HEK293 (cell line): Measurements from ENCODE around the gene ZNF653.

Experiments
- BCL11B ChIP-seq: fragments of 450-650 bp; formaldehyde crosslinking; IDR thresholded peaks from 2 replicates; pipeline ENCODE4 v1.5.1; 2016; ENCODE audit warnings: low read depth, missing biosample characterization, missing genetic modification characterization
- HOXD13 ChIP-seq: sonication (generic); formaldehyde crosslinking; IDR thresholded peaks from 2 replicates; pipeline ENCODE4 v1.8.0; 2022; ENCODE audit warnings: missing genetic modification reagents, borderline replicate concordance
- KLF10 ChIP-seq: fragments of 450-650 bp; IDR thresholded peaks from 2 replicates; pipeline ENCODE4 v1.5.1; 2018; ENCODE audit warnings: missing biosample characterization, mild to moderate bottlenecking, missing genetic modification characterization
- MEIS1 ChIP-seq: sonication (generic); formaldehyde crosslinking; IDR thresholded peaks from 2 replicates; pipeline ENCODE4 v1.8.1; 2022; ENCODE audit warnings: missing genetic modification reagents, mild to moderate bottlenecking, borderline replicate concordance
- MYNN ChIP-seq: fragments of 450-650 bp; formaldehyde crosslinking; IDR thresholded peaks from 2 replicates; pipeline ENCODE4 v1.5.1; 2016; ENCODE audit warnings: missing biosample characterization, missing genetic modification characterization, borderline replicate concordance
- OVOL3 ChIP-seq: fragments of 450-650 bp; formaldehyde crosslinking; IDR thresholded peaks from 2 replicates; pipeline ENCODE4 v1.5.1; 2016; ENCODE audit warnings: missing biosample characterization, missing genetic modification characterization
- REPIN1 ChIP-seq: fragments of 450-650 bp; formaldehyde crosslinking; IDR thresholded peaks from 2 replicates; pipeline ENCODE4 v1.5.1; 2017; ENCODE audit warnings: missing biosample characterization, missing genetic modification characterization, low read depth
- SP2 ChIP-seq: fragments of 450-650 bp; formaldehyde crosslinking; IDR thresholded peaks from 2 replicates; pipeline ENCODE4 v1.5.1; 2016; ENCODE audit warnings: missing biosample characterization, missing genetic modification characterization
- ZBTB48 ChIP-seq: fragments of 450-650 bp; formaldehyde crosslinking; IDR thresholded peaks from 2 replicates; pipeline ENCODE4 v1.5.1; 2016; ENCODE audit warnings: missing biosample characterization, missing genetic modification characterization
- ZFHX2 ChIP-seq: fragments of 450-650 bp; formaldehyde crosslinking; conservative IDR thresholded peaks from 2 replicates; pipeline ENCODE4 v1.5.1; 2016; ENCODE audit warnings: missing biosample characterization, missing genetic modification characterization
- ZFP69B ChIP-seq: fragments of 450-650 bp; formaldehyde crosslinking; IDR thresholded peaks from 2 replicates; pipeline ENCODE4 v1.5.1; 2016; ENCODE audit warnings: missing biosample characterization, missing genetic modification characterization
- ZNF112 ChIP-seq: fragments of 450-650 bp; formaldehyde crosslinking; IDR thresholded peaks from 2 replicates; pipeline ENCODE4 v1.5.0; 2017; ENCODE audit warnings: missing biosample characterization, missing genetic modification characterization
- ZNF146 ChIP-seq: fragments of 450-650 bp; formaldehyde crosslinking; IDR thresholded peaks from 2 replicates; pipeline ENCODE4 v1.5.1; 2016; ENCODE audit warnings: missing biosample characterization, missing genetic modification characterization
- ZNF302 ChIP-seq: fragments of 450-650 bp; formaldehyde crosslinking; IDR thresholded peaks from 2 replicates; pipeline ENCODE4 v1.5.1; 2016; ENCODE audit warnings: missing biosample characterization, missing genetic modification characterization, low read depth
- ZNF311 ChIP-seq: fragments of 450-650 bp; formaldehyde crosslinking; IDR thresholded peaks from 2 replicates; pipeline ENCODE4 v1.5.1; 2017; ENCODE audit warnings: missing biosample characterization, missing genetic modification characterization, borderline replicate concordance
- ZNF354C ChIP-seq: fragments of 450-650 bp; formaldehyde crosslinking; IDR thresholded peaks from 2 replicates; pipeline ENCODE4 v1.5.1; 2016; ENCODE audit warnings: missing biosample characterization, missing genetic modification characterization, low read depth, borderline replicate concordance
- ZNF544 ChIP-seq: fragments of 450-650 bp; formaldehyde crosslinking; IDR thresholded peaks from 2 replicates; pipeline ENCODE4 v1.5.0; 2017; ENCODE audit warnings: missing biosample characterization, missing genetic modification characterization
- ZNF561 ChIP-seq: fragments of 450-650 bp; IDR thresholded peaks from 2 replicates; pipeline ENCODE4 v1.5.1; 2018; ENCODE audit warnings: missing biosample characterization, missing genetic modification characterization, borderline replicate concordance
- ZNF571 ChIP-seq: fragments of 450-650 bp; formaldehyde crosslinking; IDR thresholded peaks from 2 replicates; pipeline ENCODE4 v1.5.0; 2017; ENCODE audit warnings: missing biosample characterization, missing genetic modification characterization
- ZNF600 ChIP-seq: fragments of 450-650 bp; formaldehyde crosslinking; IDR thresholded peaks from 2 replicates; pipeline ENCODE4 v1.5.1; 2016; ENCODE audit warnings: missing biosample characterization, missing genetic modification characterization
- ZNF707 ChIP-seq: fragments of 450-650 bp; formaldehyde crosslinking; IDR thresholded peaks from 2 replicates; pipeline ENCODE4 v1.5.1; 2016; ENCODE audit warnings: missing biosample characterization, missing genetic modification characterization
- TF ChIP-seq, protein P1 (sequence below): fragments of 450-650 bp; formaldehyde crosslinking; IDR thresholded peaks from 2 replicates; pipeline ENCODE4 v1.5.1; 2016; ENCODE audit warnings: missing biosample characterization, missing genetic modification characterization
- TF ChIP-seq, protein P2 (sequence below): fragments of 450-650 bp; formaldehyde crosslinking; IDR thresholded peaks from 2 replicates; pipeline ENCODE4 v1.5.1; 2017; ENCODE audit warnings: missing biosample characterization, missing genetic modification characterization
- TF ChIP-seq, protein P3 (sequence below): fragments of 450-650 bp; formaldehyde crosslinking; IDR thresholded peaks from 2 replicates; pipeline ENCODE4 v1.5.1; 2016; ENCODE audit warnings: missing biosample characterization, missing genetic modification characterization
- TF ChIP-seq, protein P4 (sequence below): fragments of 450-650 bp; formaldehyde crosslinking; IDR thresholded peaks from 2 replicates; pipeline ENCODE4 v1.5.1; 2016; ENCODE audit warnings: missing biosample characterization, missing genetic modification characterization
- TF ChIP-seq, protein P5 (sequence below): fragments of 450-650 bp; formaldehyde crosslinking; IDR thresholded peaks from 2 replicates; pipeline ENCODE4 v1.5.1; 2016; ENCODE audit warnings: missing biosample characterization, missing genetic modification characterization
- TF ChIP-seq, protein P6 (sequence below): fragments of 450-650 bp; formaldehyde crosslinking; IDR thresholded peaks from 2 replicates; pipeline ENCODE4 v1.5.1; 2016; ENCODE audit warnings: missing biosample characterization, missing genetic modification characterization

Gene ZNF653

DNA sequence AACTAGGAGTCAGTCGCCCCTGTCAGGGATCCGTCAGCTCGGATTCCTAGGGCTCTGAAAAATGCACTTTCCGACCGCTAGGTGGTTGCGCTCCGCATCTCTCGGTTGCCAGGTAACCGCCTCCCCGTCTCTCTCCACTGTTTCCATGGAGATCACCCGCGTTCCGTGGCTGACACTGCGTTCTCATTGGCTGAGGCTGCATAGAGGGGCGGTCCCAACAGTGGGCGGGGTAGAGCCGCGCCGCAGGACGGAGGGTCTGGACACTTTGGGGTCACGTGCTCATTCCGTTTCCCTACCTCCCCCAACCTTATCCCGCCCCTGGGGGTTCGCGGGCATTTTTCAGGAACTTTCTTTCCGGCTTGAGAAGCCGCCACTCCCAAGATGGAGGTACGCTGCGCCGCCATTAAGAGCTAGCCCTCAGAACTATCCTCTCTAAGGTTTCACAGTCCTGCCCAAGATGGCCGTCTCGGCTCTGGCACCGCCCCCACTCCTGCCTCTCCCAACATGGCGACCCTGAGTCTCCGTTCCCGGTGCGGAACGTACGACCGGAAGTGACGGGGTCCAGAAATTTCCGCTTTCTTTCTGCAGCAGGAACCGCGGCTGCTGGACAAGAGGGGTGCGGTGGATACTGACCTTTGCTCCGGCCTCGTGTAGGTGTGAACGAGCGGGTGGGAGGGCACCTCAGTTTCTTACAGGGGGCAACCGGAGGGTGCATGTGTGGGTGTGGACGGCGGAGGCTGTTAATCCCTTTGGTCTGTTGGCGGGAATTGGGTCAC is 70.4 kb downstream of the ZNF653 start, which contains the start of the genes ODAD3 and PRKCSH (continued):
- TF ChIP-seq ZNF311 (tag by site-specific recombination): no peak
- TF ChIP-seq ZBTB48: peak; percentile 99; the same call in 1 of the 2 replicates
- TF ChIP-seq, protein P1, sequence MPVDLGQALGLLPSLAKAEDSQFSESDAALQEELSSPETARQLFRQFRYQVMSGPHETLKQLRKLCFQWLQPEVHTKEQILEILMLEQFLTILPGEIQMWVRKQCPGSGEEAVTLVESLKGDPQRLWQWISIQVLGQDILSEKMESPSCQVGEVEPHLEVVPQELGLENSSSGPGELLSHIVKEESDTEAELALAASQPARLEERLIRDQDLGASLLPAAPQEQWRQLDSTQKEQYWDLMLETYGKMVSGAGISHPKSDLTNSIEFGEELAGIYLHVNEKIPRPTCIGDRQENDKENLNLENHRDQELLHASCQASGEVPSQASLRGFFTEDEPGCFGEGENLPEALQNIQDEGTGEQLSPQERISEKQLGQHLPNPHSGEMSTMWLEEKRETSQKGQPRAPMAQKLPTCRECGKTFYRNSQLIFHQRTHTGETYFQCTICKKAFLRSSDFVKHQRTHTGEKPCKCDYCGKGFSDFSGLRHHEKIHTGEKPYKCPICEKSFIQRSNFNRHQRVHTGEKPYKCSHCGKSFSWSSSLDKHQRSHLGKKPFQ (tag by site-specific recombination): peak; percentile 84
- TF ChIP-seq, protein P2, sequence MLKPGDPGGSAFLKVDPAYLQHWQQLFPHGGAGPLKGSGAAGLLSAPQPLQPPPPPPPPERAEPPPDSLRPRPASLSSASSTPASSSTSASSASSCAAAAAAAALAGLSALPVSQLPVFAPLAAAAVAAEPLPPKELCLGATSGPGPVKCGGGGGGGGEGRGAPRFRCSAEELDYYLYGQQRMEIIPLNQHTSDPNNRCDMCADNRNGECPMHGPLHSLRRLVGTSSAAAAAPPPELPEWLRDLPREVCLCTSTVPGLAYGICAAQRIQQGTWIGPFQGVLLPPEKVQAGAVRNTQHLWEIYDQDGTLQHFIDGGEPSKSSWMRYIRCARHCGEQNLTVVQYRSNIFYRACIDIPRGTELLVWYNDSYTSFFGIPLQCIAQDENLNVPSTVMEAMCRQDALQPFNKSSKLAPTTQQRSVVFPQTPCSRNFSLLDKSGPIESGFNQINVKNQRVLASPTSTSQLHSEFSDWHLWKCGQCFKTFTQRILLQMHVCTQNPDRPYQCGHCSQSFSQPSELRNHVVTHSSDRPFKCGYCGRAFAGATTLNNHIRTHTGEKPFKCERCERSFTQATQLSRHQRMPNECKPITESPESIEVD: no peak
- no peak for TF ChIP-seq ZNF146 (tag by site-specific recombination)
- no peak for TF ChIP-seq ZNF707
- no peak for TF ChIP-seq ZNF354C
- peak; percentile 96 for TF ChIP-seq MYNN (tag by site-specific recombination)
- no peak for TF ChIP-seq HOXD13
- peak; percentile 98 for TF ChIP-seq BCL11B
- no peak for TF ChIP-seq ZNF302
- TF ChIP-seq, protein P3, sequence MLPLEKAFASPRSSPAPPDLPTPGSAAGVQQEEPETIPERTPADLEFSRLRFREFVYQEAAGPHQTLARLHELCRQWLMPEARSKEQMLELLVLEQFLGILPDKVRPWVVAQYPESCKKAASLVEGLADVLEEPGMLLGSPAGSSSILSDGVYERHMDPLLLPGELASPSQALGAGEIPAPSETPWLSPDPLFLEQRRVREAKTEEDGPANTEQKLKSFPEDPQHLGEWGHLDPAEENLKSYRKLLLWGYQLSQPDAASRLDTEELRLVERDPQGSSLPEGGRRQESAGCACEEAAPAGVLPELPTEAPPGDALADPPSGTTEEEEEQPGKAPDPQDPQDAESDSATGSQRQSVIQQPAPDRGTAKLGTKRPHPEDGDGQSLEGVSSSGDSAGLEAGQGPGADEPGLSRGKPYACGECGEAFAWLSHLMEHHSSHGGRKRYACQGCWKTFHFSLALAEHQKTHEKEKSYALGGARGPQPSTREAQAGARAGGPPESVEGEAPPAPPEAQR (tag by site-specific recombination): no peak
- no peak for TF ChIP-seq MEIS1 (CRISPR knock-in tag)
- no peak for TF ChIP-seq OVOL3
- TF ChIP-seq ZFHX2 (tag by site-specific recombination): peak; percentile 76
- TF ChIP-seq ZNF571: no peak
- TF ChIP-seq ZNF561 (tag by site-specific recombination): no peak; the same call in 1 of the 2 replicates
- TF ChIP-seq ZNF544 (tag by site-specific recombination): no peak
- TF ChIP-seq ZNF112 (tag by site-specific recombination): no peak
- TF ChIP-seq, protein P4, sequence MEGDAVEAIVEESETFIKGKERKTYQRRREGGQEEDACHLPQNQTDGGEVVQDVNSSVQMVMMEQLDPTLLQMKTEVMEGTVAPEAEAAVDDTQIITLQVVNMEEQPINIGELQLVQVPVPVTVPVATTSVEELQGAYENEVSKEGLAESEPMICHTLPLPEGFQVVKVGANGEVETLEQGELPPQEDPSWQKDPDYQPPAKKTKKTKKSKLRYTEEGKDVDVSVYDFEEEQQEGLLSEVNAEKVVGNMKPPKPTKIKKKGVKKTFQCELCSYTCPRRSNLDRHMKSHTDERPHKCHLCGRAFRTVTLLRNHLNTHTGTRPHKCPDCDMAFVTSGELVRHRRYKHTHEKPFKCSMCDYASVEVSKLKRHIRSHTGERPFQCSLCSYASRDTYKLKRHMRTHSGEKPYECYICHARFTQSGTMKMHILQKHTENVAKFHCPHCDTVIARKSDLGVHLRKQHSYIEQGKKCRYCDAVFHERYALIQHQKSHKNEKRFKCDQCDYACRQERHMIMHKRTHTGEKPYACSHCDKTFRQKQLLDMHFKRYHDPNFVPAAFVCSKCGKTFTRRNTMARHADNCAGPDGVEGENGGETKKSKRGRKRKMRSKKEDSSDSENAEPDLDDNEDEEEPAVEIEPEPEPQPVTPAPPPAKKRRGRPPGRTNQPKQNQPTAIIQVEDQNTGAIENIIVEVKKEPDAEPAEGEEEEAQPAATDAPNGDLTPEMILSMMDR (tag by site-specific recombination): peak; percentile 96
- TF ChIP-seq ZFP69B: 0 out of 2 replicates have a peak, but pooled peaks have one; percentile 38
- TF ChIP-seq, protein P5, sequence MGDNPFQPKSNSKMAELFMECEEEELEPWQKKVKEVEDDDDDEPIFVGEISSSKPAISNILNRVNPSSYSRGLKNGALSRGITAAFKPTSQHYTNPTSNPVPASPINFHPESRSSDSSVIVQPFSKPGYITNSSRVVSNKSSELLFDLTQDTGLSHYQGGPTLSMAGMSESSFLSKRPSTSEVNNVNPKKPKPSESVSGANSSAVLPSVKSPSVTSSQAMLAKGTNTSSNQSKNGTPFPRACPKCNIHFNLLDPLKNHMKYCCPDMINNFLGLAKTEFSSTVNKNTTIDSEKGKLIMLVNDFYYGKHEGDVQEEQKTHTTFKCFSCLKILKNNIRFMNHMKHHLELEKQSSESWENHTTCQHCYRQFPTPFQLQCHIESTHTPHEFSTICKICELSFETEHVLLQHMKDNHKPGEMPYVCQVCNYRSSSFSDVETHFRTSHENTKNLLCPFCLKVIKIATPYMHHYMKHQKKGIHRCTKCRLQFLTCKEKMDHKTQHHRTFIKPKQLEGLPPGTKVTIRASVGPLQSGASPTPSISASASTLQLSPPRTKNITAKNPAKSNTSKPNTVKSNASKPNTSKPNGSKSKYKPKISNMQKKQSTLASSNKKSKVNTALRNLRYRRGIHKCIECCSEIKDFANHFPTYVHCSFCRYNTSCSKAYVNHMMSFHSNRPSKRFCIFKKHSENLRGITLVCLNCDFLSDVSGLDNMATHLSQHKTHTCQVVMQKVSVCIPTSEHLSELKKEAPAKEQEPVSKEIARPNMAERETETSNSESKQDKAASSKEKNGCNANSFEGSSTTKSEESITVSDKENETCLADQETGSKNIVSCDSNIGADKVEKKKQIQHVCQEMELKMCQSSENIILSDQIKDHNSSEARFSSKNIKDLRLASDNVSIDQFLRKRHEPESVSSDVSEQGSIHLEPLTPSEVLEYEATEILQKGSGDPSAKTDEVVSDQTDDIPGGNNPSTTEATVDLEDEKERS (tag by site-specific recombination): 0 out of 2 replicates have a peak, but pooled peaks have one; percentile 48
- peak; percentile 96 for TF ChIP-seq SP2
- TF ChIP-seq REPIN1 (tag by site-specific recombination): no peak
- peak; percentile 98 for TF ChIP-seq ZNF600 (tag by site-specific recombination)
- TF ChIP-seq KLF10: peak; percentile 75; the same call in 1 of the 2 replicates
- TF ChIP-seq, protein P6, sequence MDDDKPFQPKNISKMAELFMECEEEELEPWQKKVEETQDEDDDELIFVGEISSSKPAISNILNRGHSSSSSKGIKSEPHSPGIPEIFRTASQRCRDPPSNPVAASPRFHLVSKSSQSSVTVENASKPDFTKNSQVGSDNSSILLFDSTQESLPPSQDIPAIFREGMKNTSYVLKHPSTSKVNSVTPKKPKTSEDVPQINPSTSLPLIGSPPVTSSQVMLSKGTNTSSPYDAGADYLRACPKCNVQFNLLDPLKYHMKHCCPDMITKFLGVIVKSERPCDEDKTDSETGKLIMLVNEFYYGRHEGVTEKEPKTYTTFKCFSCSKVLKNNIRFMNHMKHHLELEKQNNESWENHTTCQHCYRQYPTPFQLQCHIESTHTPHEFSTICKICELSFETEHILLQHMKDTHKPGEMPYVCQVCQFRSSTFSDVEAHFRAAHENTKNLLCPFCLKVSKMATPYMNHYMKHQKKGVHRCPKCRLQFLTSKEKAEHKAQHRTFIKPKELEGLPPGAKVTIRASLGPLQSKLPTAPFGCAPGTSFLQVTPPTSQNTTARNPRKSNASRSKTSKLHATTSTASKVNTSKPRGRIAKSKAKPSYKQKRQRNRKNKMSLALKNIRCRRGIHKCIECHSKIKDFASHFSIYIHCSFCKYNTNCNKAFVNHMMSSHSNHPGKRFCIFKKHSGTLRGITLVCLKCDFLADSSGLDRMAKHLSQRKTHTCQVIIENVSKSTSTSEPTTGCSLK (tag by site-specific recombination): no peak
